Duodenal mucosa (tissue), 2 donors: ENCODE data around the gene MYOF.
"Not testable (repeated sequence)": the region's sequence is repeated elsewhere in the genome, so short reads cannot be mapped to it uniquely, and the experiment has no call there.

ENCODE experiments used
- H3K27ac ChIP-seq: one replicate; pipeline ENCODE4 v1.7.0; 2013; ENCODE audit warnings: low read depth, low read length
- H3K27me3 ChIP-seq, 2 donors: one replicate each; pipeline ENCODE4 v1.7.0; 2013; ENCODE audit warnings: low read length in 2 of 2, control low read depth in 1 of 2; ENCODE audit not compliant: insufficient read depth in 2 of 2, control insufficient read depth in 1 of 2
- H3K36me3 ChIP-seq, 2 donors: one replicate each; pipeline ENCODE4 v1.7.0; 2013; ENCODE audit warnings: low read length in 2 of 2, control low read depth in 1 of 2; ENCODE audit not compliant: insufficient read depth in 2 of 2, control insufficient read depth in 1 of 2
- H3K4me1 ChIP-seq, 2 donors: one replicate each; pipeline ENCODE4 v1.7.0; 2013; ENCODE audit warnings: low read length in 2 of 2, control low read depth in 1 of 2; ENCODE audit not compliant: insufficient read depth in 2 of 2, control insufficient read depth in 1 of 2
- H3K4me3 ChIP-seq, 2 donors: one replicate each; pipeline ENCODE4 v1.7.0; 2013; ENCODE audit warnings: low read length in 2 of 2, low read depth in 1 of 2
- H3K9ac ChIP-seq, 2 donors: one replicate each; pipeline ENCODE4 v1.7.0; 2013; ENCODE audit warnings: low read length in 2 of 2, low read depth in 1 of 2
- H3K9me3 ChIP-seq, 2 donors: one replicate each; pipeline ENCODE4 v1.7.0; 2013; ENCODE audit warnings: low read length in 2 of 2, control low read depth in 1 of 2; ENCODE audit not compliant: control insufficient read depth in 1 of 2

Gene MYOF

DNA sequence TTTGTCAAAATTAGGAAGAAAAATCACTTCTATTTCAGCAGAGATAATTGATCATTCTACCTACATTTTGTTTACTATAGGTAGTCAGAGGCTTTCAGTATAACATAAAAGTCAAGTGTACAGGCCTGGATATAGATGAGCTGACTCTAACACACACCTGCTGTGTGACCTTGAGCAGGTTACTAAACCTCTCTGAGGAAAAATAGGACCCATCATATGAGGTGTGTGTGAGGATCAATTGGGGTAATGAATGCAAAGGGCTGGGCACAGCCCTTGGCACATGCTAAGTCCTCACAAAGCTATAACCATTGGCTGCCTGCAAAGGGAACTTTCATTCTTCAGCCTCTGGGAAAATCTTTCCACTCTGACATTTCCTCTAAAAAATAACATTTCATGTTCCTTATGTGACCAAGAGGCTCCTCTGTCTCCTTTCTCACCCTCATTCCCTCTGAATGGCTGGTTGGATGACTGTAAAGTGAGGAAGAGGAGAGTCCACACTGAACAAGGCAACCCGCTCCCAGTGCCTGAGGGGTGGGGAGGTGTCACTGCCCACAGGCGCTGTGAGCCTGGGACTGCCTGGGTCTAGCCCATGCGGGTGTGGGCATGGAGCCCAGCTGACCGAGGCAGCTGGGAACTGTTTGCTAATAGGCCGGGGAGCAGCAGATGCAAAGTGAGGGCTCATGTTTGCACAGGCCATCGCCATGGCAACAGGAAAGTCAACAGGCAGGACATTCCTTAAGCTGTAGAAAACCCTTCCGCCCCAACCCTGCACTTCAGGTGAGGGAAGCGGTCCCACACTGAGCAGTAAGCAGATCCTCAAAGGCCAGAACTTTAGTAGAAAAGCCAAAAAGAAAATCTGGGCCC is 36.8 kb downstream of the MYOF start:
- no peaks in the 10 kb centered on the region for H3K27me3 ChIP-seq
- no peaks in the 10 kb centered on the region for H3K9me3 ChIP-seq
- H3K4me1 ChIP-seq, result peaks cover 18 to 55% of the 10 kb centered on the region in 2 donors
- peak overlapping the region; percentile 77 for H3K27ac ChIP-seq
- peak overlapping the region in 1 of 2 donors; percentile 49 for H3K9ac ChIP-seq
- H3K36me3 ChIP-seq, result no peaks in the 10 kb centered on the region
- no peak overlapping the region for H3K4me3 ChIP-seq

DNA sequence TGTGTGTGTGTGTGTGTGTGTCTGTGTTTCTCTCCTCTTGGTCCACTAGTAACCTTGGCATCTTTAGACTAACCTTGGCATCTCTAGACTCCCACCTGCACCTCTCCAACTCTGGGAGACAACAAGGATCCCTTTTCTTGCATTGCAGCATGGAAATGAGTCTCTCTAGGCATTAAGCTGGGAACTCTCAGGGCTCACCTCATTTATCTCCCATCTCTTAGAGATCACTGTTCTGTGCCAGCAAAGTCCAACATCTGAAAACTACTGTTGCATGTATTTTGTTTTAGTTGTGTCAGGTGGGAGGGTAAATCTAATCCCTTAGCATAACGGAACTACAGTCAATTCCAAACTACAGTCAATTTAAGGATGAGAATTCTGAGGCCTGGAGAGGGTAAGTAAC is 38.7 kb downstream of the MYOF start:
- no peaks in the 10 kb centered on the region for H3K36me3 ChIP-seq
- no peaks in the 10 kb centered on the region for H3K9me3 ChIP-seq
- no peak overlapping the region for H3K9ac ChIP-seq
- no peaks in the 10 kb centered on the region for H3K27me3 ChIP-seq
- no peak overlapping the region for H3K4me3 ChIP-seq
- peaks cover 31 to 67% of the 10 kb centered on the region in 2 donors for H3K4me1 ChIP-seq
- no peak overlapping the region for H3K27ac ChIP-seq

GRCh38 chr10:93442721-93443120 is 39.4 kb downstream of the MYOF start:
- not testable (repeated sequence) for H3K4me3 ChIP-seq, H3K27me3 ChIP-seq, H3K27ac ChIP-seq, H3K9ac ChIP-seq, H3K9me3 ChIP-seq, H3K36me3 ChIP-seq
- H3K4me1 ChIP-seq, result peaks cover 31 to 74% of the 10 kb centered on the region in 2 donors

DNA sequence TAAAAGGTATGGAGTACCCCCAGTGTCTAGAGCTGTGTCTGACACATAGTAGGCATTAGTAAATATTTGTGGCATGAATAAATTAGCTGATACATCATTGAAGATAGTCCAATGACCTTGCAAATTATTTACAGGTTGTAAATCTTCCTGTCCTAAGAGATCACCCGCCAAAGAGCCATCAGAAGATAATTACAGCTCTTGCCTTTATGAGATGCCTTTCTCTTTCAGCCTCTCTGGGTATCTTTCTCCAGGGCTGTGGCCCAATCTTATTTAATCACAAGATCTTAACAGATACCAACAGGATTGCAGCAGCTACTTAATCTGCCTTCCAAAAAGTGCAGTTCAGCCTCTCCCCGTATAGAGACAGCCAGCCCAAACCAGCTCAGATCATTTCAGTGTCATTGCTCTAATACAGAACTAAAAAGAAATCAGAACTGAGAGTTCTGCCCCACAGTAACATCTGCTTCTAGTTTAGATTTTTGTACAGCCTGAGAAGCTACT is 41.5 kb downstream of the MYOF start:
- peaks cover 22 to 68% of the 10 kb centered on the region in 2 donors for H3K4me1 ChIP-seq
- no peaks in the 10 kb centered on the region for H3K36me3 ChIP-seq
- H3K9ac ChIP-seq, result no peak overlapping the region
- H3K9me3 ChIP-seq, result no peaks in the 10 kb centered on the region
- H3K4me3 ChIP-seq, result no peak overlapping the region
- peak overlapping the region; percentile 11 for H3K27ac ChIP-seq
- no peaks in the 10 kb centered on the region for H3K27me3 ChIP-seq

- H3K4me1 ChIP-seq, result peaks cover 15 to 53% of the 10 kb centered on the region in 2 donors
- H3K9me3 ChIP-seq, result no peaks in the 10 kb centered on the region
- H3K27me3 ChIP-seq, result no peaks in the 10 kb centered on the region
- peak overlapping the region; percentile 95 for H3K27ac ChIP-seq
- peak overlapping the region; percentile 46 to 52 for H3K4me3 ChIP-seq
- no peak overlapping the region for H3K9ac ChIP-seq
- no peaks in the 10 kb centered on the region for H3K36me3 ChIP-seq
Measured at GRCh38 chr10:93438613-93439253, 43.4 kb downstream of the MYOF start.

DNA sequence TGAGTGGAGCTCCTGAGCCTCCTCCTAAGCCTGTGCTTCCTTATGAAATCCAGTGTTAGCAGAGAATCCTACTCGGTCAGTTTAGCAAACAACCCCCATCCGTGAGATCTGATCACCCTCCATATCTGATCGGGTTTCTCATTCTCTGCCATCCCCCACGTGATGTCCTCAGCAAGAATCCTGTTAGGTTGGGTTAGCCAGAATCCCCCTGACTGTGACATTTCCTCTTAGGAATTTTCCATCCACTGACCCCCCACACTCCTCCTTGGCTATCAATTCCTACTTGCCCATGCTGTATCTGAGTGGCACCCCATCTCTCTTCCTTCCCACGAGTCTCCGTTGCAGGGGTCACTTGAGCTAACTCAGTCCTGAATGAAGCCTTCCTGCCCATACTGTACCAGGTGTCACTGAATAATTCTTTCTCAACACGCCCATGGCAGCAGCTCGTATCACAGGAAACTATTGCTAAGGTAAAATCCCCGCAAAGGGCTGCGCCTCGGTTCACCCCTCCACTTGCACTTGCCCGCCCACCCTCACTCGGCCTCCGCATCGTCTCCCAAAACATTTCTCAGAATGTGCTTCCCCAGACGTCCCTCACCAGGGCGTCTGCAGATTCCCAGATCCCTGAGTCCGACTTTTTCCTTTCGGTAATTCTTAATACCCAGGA is 44.1 kb downstream of the MYOF start:
- Histone ChIP-seq H3K9me3 (no peaks in the 10 kb centered on the region), H3K27ac (peak overlapping the region; percentile 95), H3K4me3 (no peak overlapping the region), H3K9ac (peak overlapping the region; percentile 27 to 67), H3K36me3 (no peaks in the 10 kb centered on the region), H3K4me1 (peaks cover 12 to 47% of the 10 kb centered on the region in 2 donors), H3K27me3 (no peaks in the 10 kb centered on the region)

GRCh38 chr10:93437086-93437945 is 44.8 kb downstream of the MYOF start:
- Histone ChIP-seq H3K9ac (peak overlapping the region; percentile 27 to 67), H3K4me3 (no peak overlapping the region)

GRCh38 chr10:93436591-93437085 is 45.5 kb downstream of the MYOF start:
- peaks cover 12 to 36% of the 10 kb centered on the region in 2 donors for H3K4me1 ChIP-seq
- no peaks in the 10 kb centered on the region for H3K36me3 ChIP-seq
- H3K9ac ChIP-seq, result peak overlapping the region in 1 of 2 donors; percentile 10
- no peak overlapping the region for H3K4me3 ChIP-seq
- peak overlapping the region; percentile 95 for H3K27ac ChIP-seq
- H3K27me3 ChIP-seq, result no peaks in the 10 kb centered on the region
- H3K9me3 ChIP-seq, result no peaks in the 10 kb centered on the region

More at GRCh38 chr10:93437086-93437945, 44.8 kb downstream of the MYOF start:
- peak overlapping the region; percentile 95 for H3K27ac ChIP-seq
- no peaks in the 10 kb centered on the region for H3K9me3 ChIP-seq
- H3K27me3 ChIP-seq, result no peaks in the 10 kb centered on the region
- peaks cover 12 to 42% of the 10 kb centered on the region in 2 donors for H3K4me1 ChIP-seq
- no peaks in the 10 kb centered on the region for H3K36me3 ChIP-seq

DNA sequence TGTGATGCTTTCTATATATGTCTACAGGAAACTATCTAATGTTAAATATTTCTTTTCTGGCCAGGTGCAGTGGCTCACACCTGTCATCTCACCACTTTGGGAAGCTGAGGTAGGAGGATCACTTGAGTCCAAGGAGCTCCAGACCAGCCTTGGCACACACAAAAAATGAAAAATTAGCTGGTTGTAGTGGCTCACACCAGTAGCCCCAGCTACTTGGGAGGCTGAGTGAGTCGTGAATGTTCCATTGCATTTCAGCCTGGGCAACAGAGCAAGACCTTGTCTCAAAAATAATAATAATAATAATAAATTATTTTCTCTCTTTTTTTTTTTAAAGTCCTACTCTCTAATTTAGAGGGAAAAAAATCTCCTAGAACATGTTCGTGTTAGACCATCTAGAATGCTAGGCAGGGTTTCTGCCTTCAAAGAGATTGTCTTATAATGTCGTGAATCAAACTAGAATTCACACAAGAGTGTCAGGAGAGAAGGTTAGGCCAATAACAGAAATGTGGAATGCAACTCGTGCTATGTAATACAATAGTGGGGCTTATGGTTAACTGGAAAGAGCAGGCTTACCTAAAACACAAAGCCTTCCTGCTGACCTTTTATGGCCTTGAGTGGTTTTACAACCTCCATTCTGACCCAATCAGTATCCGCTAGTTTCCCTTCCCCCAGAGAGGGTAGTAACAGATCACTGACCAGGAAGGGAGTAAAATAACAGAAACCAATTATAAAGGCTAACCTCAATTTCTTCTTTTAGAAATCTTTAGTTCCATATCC is 46.3 kb downstream of the MYOF start:
- no peaks in the 10 kb centered on the region for H3K27me3 ChIP-seq
- H3K9ac ChIP-seq, result no peak overlapping the region
- H3K9me3 ChIP-seq, result no peaks in the 10 kb centered on the region
- H3K4me3 ChIP-seq, result no peak overlapping the region
- no peaks in the 10 kb centered on the region for H3K36me3 ChIP-seq
- H3K27ac ChIP-seq, result peak overlapping the region; percentile 95
- peaks cover 12 to 33% of the 10 kb centered on the region in 2 donors for H3K4me1 ChIP-seq
